ENCODE measurements around the gene SNX19. TPM values are rescaled to one million over a fixed set of nuclear protein-coding genes. Genes with fewer than 3 reads are reported as not detected.
"Not testable (repeated sequence)": the region's sequence is repeated elsewhere in the genome, so short reads cannot be mapped to it uniquely, and the experiment has no call there.

SNX19 gene
- total RNA-seq, 1 donor, result 72.4 TPM

DNA sequence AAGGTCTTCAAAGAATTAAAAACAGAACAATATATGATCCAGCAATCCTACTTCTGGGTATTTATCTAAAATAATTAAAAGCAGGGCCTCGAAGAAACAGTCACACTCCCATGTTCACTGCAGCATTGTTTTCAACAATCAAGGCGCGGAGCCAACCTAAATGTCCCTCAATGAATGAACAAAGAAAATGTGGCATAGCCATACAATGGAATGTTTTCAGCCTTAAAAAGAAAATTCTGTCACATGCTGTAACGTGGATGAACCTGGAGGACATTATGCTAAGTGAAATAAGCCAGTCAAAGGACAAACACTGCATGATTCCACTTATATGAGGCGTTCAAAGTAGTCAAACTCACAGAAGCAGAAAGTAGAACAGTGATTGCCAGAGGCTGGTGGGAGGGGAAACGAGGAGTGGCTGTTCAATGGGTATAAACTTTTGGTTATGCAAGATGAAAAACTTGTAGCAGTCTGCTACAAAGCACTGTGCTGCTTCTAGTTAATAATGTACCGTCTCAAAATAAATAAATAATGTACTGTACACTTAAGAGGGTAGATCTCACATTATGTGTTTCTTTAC is 41.2 kb downstream of the SNX19 start:
- DNase-seq (ENCODE audit: low read depth in 2 of 3, low spot score in 2 of 3), result no peak

- no peak for DNase-seq (ENCODE audit: low read depth in 2 of 3, low spot score in 2 of 3)
These were observed 41.9 kb downstream of the SNX19 start for GRCh38 chr11:130874396-130874795.

GRCh38 chr11:130873761-130874160 is 42.5 kb downstream of the SNX19 start:
- DNase-seq (ENCODE audit: low read depth in 2 of 3, low spot score in 2 of 3), result no peak

- DNase-seq (ENCODE audit: low read depth in 2 of 3, low spot score in 2 of 3), result no peak
These were observed 43.3 kb downstream of the SNX19 start for GRCh38 chr11:130872981-130873380.

DNA sequence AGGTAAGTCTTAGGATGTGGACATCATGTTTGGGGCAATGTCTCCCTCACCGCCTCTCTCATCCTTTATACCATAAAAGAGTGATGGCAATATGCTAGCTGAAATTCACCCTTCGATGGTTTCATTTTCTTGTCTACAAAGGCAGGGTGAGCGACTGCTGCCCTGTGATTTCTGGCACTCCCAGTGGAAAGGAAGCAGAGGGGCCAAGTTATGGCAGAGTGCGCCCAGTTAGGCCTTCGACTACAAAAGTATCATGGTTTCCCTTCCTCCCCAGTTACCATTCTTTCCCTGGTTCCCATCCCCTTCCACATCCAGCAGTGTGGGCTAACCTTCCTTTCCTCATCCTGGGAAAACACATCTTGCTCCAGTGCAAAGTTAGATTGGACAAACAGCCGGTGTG is 43.8 kb downstream of the SNX19 start:
- DNase-seq (ENCODE audit: low read depth in 2 of 3, low spot score in 2 of 3), result no peak

GRCh38 chr11:130872102-130872501 is 44.2 kb downstream of the SNX19 start:
- no peak for DNase-seq (ENCODE audit: low read depth in 2 of 3, low spot score in 2 of 3)

DNA sequence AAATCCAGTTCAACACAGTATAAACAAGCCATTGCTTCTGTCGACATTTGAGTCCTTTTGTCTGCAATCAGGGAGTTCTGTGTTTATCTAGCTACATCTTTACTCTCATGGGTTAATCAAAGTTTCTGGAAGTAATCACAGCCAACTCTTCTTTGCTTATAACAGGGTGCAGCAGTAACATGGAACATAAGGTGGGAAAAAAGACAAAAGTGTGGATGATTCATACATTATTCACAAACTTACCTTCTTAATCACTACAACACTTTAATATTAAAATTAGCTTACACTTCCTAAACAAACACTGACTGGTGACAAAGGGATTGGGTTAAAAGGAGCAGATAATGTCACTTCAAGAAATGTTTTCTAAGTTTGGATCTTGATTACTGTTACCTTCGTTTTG is 44.7 kb downstream of the SNX19 start:
- no peak for DNase-seq (ENCODE audit: low read depth in 2 of 3, low spot score in 2 of 3)

DNA sequence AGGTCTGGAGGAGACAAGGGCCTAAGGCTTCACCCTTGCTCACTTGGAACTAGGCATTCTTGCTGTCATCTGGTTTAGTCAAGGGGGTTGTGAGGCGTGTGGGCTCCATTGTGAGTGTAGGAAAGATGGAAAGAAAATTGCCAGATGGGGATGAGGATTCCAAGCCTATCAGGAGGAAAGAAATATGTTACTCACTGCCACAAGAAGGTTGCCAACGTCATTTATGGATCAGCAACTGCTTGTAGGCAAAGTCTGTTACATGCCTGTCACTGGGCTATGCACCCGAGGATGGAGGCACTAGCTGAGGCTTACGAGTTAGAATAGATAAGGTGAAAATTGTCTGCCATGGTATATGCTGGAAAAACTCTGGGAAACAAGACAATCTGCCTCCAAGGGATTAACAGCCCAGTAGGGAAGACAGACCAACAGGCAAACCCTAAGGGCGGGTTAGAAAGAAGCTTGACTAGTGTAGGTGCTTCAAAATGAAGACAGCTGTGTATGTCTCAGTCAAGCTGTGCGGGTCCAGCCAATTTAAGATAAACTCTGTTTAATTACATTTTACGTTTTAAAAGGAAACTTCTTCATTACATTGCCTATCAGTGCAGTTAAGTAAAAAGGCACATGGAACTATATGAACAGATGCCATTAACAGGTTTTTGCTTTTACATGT is 47.4 kb downstream of the SNX19 start:
- no peak for DNase-seq (ENCODE audit: low read depth in 2 of 3, low spot score in 2 of 3)

DNA sequence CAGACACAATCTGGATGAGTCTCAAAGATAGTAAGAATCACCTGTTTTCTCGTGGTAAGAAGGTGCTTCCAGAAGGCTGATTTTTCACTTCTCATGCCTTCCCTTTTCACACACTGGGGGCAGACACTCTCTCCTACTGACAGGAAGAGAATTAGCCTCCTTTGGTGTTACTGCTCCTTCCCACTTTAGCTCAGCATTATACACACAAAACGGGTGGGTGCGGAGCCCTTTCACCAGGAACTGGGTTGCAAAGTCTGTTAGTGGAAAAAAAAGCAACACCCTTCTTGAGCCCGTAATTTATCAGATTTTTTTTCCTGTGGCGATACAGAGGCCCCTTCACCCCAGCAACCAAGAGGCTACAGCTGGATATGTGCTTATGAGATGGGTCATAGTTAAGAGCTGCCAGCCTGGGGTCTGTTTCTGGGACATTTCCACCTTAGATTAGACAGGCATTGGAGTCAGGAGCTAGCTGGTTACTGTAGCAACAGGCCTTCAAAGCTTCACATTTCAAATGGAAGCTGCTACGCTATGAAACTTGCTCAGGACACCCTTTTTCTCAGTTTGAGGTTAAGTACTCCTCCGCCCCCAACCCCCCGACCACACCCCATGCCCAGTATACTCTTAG is 48.1 kb downstream of the SNX19 start:
- no peak for DNase-seq (ENCODE audit: low read depth in 2 of 3, low spot score in 2 of 3)

DNA sequence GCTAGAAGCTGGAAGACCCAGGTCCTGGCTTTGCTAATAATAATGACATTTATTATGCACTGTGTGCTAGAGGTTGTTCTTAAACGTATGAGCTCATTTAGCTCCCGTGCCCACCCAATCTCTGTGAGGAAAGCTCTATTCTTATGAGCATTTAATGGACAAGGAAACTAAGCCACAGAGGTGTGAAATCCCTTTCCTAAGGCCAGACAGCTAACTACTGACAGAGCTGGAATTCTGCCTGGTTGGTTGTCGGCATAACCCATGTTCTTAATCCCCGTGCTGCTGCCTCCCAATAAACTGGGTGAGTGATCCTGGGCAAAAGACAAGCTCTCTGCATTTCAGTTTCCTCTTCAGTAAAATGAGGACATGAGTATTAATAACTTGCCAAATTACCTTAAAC is 49.4 kb downstream of the SNX19 start:
- no peak for DNase-seq (ENCODE audit: low read depth in 2 of 3, low spot score in 2 of 3)

DNA sequence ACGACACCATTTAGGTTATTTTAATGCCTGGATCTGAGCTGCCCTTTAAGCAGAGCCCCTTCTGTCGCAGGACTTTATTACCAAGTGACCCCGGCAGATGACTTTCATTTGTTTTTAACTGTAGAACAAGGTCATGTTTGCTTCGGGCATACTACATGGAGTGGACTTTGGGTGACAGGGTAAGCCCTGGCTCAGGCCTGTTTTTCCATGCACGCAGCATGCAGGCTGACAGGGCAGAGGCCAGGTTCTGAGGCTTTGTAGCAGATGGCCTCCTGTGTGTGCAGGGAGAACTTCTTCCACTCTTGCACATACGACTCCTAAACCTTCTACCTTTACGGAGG is 50.5 kb downstream of the SNX19 start:
- no peak for DNase-seq (ENCODE audit: low read depth in 2 of 3, low spot score in 2 of 3)

DNA sequence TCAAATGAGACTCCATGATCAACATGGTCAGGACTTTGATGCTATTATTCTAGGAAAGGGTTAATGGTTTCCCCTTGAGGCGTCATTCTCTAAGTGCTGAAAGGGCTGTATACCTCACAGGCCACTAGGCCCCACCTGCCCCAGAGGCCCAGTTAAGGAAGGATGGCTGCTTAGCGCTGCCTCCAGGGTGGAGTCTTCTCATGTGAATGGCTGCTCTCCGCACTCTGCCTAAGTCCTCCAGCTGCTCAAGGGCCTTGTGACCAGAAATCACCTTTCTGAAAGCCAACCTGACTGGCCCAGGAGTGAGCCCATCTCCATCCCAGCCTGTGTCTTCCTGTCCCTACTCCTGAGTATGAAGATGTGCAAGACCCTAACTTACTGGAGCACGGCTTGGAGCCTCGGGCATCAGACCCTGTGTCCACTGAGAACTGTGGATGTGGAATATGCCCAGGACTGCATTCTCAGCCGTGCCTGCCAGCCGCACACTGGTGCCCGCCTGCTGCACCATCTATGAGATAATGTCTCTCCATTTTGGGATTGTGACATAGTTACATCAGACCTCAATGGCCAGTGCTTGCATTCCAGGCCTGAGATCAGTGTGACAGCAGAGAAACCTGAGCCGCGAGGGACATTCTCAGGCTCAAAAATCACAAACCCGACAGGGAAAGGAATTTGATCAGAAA is 51.0 kb downstream of the SNX19 start:
- DNase-seq (ENCODE audit: low read depth in 2 of 3, low spot score in 2 of 3), result no peak

DNA sequence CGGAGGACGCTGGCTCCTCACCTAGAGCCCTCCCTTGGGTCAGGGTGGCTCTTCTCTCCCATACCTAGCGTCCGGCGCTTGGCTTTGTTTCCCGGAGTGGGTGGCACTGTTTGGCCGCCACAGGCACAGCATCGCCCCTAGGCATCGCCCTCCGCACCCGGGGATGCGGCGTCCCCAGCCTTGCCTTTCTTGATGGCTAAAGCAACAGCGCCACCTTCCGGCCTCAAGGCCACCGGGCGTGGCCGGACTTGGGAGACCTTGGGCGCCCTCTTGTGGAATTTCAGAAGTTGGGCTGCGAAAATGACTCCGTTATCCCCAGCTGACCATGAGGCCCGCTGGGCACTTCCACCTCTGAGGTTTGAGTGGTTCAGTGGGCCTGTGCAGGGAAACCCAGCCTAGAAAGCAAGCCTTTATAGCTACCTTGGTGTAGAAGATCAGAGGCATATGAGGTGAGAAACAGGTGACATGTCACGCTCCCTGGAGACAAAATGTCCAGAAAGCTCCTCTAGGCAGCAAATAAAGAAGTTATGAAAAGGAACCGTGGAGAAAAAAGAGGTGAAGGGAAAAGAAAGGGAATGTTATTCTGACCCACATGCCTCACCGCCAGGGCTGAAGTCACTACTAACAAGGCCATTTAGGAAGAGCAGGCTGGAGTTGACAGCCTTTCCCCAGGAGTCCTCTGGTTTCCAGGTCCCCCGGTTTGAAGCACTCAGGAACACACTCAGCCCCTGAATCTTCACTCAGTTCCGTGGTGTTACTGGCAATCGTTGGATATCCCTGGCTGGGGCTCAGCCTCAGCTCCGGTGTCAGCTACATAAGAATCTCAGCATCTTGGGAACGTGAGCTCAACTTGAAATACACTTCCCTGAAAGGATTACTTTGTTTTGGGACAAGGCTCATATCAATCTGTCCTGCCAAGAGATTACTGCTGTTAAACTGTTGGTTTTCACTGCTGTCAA is 54.1 kb downstream of the SNX19 start:
- DNase-seq (ENCODE audit: low read depth in 2 of 3, low spot score in 2 of 3), result peak; percentile 75 to 96 (median 89)

- DNase-seq (ENCODE audit: low read depth in 2 of 3, low spot score in 2 of 3), result no peak
These were observed 55.0 kb downstream of the SNX19 start for GRCh38 chr11:130861283-130861682.

GRCh38 chr11:130859886-130860285 is 56.4 kb downstream of the SNX19 start:
- DNase-seq (ENCODE audit: low read depth in 2 of 3, low spot score in 2 of 3), result no peak

DNA sequence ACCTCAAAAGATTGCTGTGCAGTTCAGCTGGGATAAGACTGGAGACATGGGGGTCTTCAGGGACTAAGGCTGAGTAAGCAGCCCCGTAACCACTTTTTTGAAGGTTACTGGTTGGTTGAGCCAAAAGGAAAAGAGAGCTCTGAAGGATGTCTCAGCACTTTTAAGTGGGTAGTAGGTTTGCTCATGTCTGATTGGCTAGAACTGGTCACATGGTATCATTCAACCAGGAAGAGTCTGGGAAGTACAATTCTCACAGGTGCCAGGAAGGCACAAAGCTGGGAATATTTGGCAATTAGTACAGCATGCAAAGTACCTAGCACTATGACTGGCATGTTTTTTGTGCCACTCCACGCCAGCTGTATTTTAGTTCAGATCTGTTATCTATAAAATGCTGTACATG is 58.1 kb downstream of the SNX19 start:
- peak in 1 of 3 donors; percentile 13 for DNase-seq (ENCODE audit: low read depth in 2 of 3, low spot score in 2 of 3)

DNA sequence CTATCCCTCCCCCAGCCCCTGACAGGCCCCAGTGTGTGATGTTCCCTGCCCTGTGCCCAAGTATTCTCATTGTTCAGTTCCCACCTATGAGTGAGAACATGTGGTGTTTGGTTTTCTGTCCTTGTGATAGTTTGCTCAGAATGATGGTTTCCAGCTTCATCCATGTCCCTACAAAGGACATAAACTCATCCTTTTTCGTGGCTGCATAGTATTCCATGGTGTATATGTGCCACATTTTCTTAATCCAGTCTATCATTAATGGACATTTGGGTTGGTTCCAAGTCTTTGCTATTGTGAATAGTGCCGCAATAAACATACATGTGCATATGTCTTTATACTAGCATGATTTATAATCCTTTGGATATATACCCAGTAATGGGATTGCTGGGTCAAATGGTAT is 60.6 kb downstream of the SNX19 start:
- DNase-seq (ENCODE audit: low read depth in 2 of 3, low spot score in 2 of 3), result not testable (repeated sequence)

DNA sequence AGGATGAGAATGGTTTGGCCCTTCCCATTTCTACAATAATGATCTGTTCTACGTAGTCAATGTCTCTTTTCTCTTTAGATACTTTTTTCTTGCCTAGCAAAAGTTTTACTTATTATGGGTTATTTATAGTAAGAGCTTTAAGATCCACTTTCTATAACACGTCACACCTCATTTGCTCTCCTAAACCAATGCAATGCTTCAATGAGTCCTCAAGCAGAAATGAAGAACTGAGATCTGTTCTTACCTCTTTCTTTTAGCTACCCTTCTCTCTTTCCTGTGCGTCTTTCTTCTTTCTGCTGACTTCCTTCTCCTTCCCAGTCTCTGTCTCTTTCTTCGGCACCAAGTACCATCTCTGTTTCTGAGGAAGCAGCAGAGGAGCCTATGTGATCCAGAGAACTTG is 61.8 kb downstream of the SNX19 start:
- no peak for DNase-seq (ENCODE audit: low read depth in 2 of 3, low spot score in 2 of 3)

- no peak for DNase-seq (ENCODE audit: low read depth in 2 of 3, low spot score in 2 of 3)
These were observed 63.7 kb downstream of the SNX19 start for GRCh38 chr11:130852589-130852988.

DNA sequence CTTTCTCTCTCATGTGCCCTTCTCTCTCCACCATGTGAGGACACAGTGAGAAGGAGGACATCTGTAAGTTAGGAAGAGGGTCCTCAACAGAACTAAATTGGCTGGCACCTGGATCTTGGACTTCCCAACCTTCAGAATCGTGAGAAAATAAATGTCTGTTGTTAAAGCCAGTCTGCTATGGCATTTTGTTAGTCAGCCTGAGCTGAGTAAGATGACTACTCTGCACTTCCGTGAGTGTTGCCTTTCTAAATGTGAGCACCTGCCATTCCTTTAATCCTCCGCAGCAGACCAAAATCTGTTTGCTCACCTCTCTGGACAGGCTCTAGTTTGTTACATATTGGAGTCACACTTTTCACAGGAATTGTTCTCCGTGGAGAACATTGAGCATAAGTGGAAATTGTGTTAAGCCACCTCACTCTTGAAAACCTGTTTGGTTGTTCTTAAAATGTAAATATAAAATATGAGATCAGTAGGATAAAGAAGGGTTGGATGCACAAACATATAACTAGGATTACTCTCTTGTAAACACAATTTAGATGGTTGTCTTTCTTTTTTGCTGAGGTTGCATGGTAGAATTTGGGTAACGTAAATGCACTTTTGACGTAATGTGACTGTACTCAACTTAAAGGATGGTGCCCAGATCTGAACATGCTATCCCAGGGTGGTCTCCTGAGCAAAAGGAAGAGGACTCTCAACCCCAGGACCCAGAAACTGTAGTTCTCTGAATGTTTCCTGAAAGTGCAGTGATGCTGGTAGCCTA is 65.9 kb downstream of the SNX19 start:
- no peak for DNase-seq (ENCODE audit: low read depth in 2 of 3, low spot score in 2 of 3)

Data from hematopoietic multipotent progenitor cell (in vitro differentiated cells).